Smooth muscle cell (in vitro differentiated cells): ENCODE measurements around the gene UBAC2. TPM values are rescaled to one million over a fixed set of nuclear protein-coding genes. Genes with fewer than 3 reads are reported as not detected.

Experiments used
- DNase-seq: peaks from one replicate; lab custom pipeline; 2025; ENCODE audit not compliant: unreplicated experiment; lab: John Stamatoyannopoulos, UW
- H2AFZ ChIP-seq: fragments of 200-600 bp; sonication (generic); 2 replicates; pipeline ENCODE4 v1.6.0; 2016; ENCODE audit warnings: antibody characterized with exemption, low read depth, mild to moderate bottlenecking
- H3F3A ChIP-seq: fragments of 200-600 bp; sonication (generic); 2 replicates; pipeline ENCODE4 v1.6.0; 2017; ENCODE audit warnings: antibody characterized with exemption, low read depth
- H3K27ac ChIP-seq: fragments of 200-600 bp; sonication (generic); 2 replicates; pipeline ENCODE4 v1.5.1; 2016; ENCODE audit warnings: low read depth, mild to moderate bottlenecking
- H3K27me3 ChIP-seq: fragments of 200-600 bp; sonication (generic); 2 replicates; pipeline ENCODE4 v1.6.1; 2016; ENCODE audit warnings: low read depth, mild to moderate bottlenecking
- H3K36me3 ChIP-seq: fragments of 200-600 bp; sonication (generic); 2 replicates; pipeline ENCODE4 v1.5.1; 2016; ENCODE audit warnings: low read depth
- H3K4me1 ChIP-seq: fragments of 200-600 bp; sonication (generic); 2 replicates; pipeline ENCODE4 v1.5.1; 2016; ENCODE audit warnings: low read depth
- H3K4me2 ChIP-seq: fragments of 200-600 bp; sonication (generic); 2 replicates; pipeline ENCODE4 v1.6.0; 2016; ENCODE audit warnings: mild to moderate bottlenecking
- H3K4me3 ChIP-seq: fragments of 200-600 bp; sonication (generic); 2 replicates; pipeline ENCODE4 v1.5.1; 2016; ENCODE audit warnings: mild to moderate bottlenecking
- H3K79me2 ChIP-seq: fragments of 200-600 bp; sonication (generic); 2 replicates; pipeline ENCODE4 v1.6.0; 2016; ENCODE audit warnings: low read depth, mild to moderate bottlenecking
- H3K9ac ChIP-seq: fragments of 200-600 bp; sonication (generic); 2 replicates; pipeline ENCODE4 v1.6.0; 2016; ENCODE audit warnings: low read depth
- H3K9me3 ChIP-seq: fragments of 200-600 bp; sonication (generic); replicated peaks from 2 replicates; pipeline ENCODE4 v1.5.1; 2016; ENCODE audit warnings: low read depth
- H4K20me1 ChIP-seq: fragments of 200-600 bp; sonication (generic); 2 replicates; pipeline ENCODE4 v1.6.0; 2016; ENCODE audit warnings: low read depth
- WGBS: methylation state at CpG from one replicate; pipeline ENCODE4 v1.1.7; 2016; ENCODE audit warnings: low lambda C conversion rate; 5-methylcytosine and 5-hydroxymethylcytosine counted together
- polyA plus RNA-seq: library from polyadenylated mRNA; unstranded; fragments of >200 nt; fragmentation: Nextera tagmentation; extraction: Ambion mirVana; gene quantifications from 2 replicates; pipeline ENCODE4 v1.2.1, GENCODE V29; 2016
- total RNA-seq: library from RNA; depleted of rRNA; stranded (reverse); fragments of >200 nt; gene quantifications from 2 replicates; pipeline ENCODE4 v1.2.3, GENCODE V29; 2014
- TF ChIP-seq, protein P1 (sequence below): fragments of 200-600 bp; sonication (generic); IDR thresholded peaks from 2 replicates; pipeline ENCODE4 v1.5.1; 2017; ENCODE audit warnings: borderline replicate concordance, mild to moderate bottlenecking, antibody characterized with exemption; ENCODE audit not compliant: insufficient read depth, poor library complexity, severe bottlenecking

Gene UBAC2
- total and polyA plus RNA-seq, 2 experiments from 2014 or later = 58.4 to 74.0 TPM

DNA sequence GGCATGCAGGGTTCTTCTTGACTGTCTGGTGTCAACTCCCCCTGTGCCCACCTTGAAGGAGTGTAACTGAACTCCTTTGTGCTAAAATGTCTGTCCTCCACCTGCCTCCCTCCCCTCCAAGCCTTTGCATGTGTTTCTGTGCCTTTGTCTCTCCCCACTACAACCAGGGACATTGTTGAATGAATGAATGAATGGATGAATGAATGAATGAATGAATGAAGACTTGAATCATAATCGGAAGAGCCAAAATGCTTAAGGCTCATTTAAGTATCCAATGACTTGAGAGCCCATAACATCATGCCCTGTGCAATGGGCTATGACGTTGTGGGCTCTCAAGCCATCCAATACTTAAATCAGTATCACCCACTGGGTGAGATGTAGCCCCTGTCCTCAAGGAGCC lies 115.6 kb downstream of the UBAC2 start:
- 100% methylated on average over 2 of the region's 2 CpGs for whole genome bisulfite sequencing
- H3F3A ChIP-seq = peaks cover 15% of the 10 kb centered on the region
- no peak overlapping the region for H3K27ac ChIP-seq
- H3K36me3 ChIP-seq = no peaks in the 10 kb centered on the region
- no peak for DNase-seq
- H3K4me2 ChIP-seq = no peak overlapping the region
- TF ChIP-seq, protein P1, sequence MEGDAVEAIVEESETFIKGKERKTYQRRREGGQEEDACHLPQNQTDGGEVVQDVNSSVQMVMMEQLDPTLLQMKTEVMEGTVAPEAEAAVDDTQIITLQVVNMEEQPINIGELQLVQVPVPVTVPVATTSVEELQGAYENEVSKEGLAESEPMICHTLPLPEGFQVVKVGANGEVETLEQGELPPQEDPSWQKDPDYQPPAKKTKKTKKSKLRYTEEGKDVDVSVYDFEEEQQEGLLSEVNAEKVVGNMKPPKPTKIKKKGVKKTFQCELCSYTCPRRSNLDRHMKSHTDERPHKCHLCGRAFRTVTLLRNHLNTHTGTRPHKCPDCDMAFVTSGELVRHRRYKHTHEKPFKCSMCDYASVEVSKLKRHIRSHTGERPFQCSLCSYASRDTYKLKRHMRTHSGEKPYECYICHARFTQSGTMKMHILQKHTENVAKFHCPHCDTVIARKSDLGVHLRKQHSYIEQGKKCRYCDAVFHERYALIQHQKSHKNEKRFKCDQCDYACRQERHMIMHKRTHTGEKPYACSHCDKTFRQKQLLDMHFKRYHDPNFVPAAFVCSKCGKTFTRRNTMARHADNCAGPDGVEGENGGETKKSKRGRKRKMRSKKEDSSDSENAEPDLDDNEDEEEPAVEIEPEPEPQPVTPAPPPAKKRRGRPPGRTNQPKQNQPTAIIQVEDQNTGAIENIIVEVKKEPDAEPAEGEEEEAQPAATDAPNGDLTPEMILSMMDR = no peak
- H3K4me1 ChIP-seq = peaks cover 8% of the 10 kb centered on the region
- peaks cover 6% of the 10 kb centered on the region for H3K79me2 ChIP-seq
- H4K20me1 ChIP-seq = no peaks in the 10 kb centered on the region
- H3K4me3 ChIP-seq = no peak overlapping the region
- no peak overlapping the region for H3K9ac ChIP-seq
- no peak overlapping the region for H2AFZ ChIP-seq
- no peaks in the 10 kb centered on the region for H3K9me3 ChIP-seq
- H3K27me3 ChIP-seq = no peaks in the 10 kb centered on the region

DNA sequence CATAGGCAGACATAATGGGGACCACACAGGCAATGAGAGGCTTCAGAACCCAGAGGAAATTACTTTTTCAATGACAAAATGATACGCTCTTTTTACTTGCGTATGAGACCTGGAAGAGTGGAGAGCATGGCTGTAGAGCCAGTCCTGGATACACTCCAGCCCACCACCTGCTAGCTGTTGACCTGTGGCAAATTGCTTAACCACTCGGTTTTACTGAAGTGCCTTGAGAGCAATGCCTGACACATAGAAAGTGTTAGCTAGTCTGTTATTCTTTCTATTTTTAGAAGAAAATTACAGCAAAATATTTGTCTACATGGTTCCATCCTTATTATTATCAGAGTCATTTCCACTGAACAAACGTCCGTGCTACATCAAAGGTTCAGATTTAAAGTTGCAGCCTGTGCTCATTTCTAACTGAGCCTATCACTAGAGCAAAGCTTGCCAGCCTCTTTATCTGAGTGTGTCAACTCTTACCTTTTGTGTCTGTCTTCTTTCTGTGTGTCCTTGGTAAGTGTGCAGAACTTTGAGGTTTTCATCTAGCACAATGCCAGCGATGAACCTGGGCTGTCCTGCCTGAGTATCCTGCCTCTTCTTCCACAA lies 116.1 kb downstream of the UBAC2 start:
- Histone ChIP-seq H3K27me3 (no peaks in the 10 kb centered on the region), H2AFZ (no peak overlapping the region), H4K20me1 (no peaks in the 10 kb centered on the region), H3K9me3 (no peaks in the 10 kb centered on the region), H3K9ac (no peak overlapping the region), H3K27ac (no peak overlapping the region), H3K79me2 (peaks cover 6% of the 10 kb centered on the region), H3F3A (peaks cover 20% of the 10 kb centered on the region), H3K4me2 (no peak overlapping the region), H3K4me3 (no peak overlapping the region), H3K4me1 (peaks cover 5% of the 10 kb centered on the region), H3K36me3 (no peaks in the 10 kb centered on the region)
- TF ChIP-seq, protein P1 = no peak
- DNase-seq = no peak
- 91% methylated on average over 6 of the region's 6 CpGs for WGBS

DNA sequence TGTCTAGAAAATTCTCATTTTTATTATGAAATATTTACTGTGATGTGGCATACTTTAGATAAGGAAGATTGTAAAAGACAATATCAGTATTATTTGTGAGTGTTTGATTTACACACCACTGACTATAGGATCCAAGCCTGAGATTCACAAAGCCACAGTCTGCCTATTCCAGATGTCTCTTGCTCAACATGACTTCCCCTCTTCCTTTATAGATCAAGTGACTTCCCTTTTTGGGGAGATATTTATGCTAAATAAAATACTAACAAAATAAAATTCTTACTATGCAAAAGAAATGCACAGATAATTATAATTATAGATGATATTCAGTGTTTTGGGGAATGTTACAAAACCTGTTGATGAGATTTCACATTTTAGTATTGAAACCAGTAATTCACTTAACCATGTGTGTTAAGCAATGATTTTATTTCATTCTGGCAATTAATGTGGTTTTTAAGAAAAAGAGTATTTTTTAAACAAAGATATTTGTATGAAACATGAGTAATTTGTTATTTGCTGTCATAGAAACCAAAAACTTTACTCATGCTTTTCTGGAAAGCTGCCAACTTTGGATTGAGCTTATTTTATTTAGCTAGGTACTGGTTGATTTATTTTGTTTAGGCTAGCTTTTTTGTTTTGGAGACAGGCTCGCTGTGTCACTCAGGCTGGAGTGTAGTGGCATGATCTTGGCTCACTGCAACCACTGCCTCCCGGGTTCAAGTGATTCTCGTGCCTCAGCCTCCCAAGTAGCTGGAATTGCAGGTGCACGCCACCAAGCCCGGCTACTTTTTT lies 120.2 kb downstream of the UBAC2 start:
- Histone ChIP-seq H3K27me3 (no peaks in the 10 kb centered on the region), H3K9ac (peak overlapping the region; percentile 69), H3K9me3 (no peaks in the 10 kb centered on the region), H3K36me3 (no peaks in the 10 kb centered on the region), H2AFZ (no peak overlapping the region), H3K4me1 (peaks cover 7% of the 10 kb centered on the region), H4K20me1 (no peaks in the 10 kb centered on the region), H3K79me2 (no peaks in the 10 kb centered on the region), H3K4me3 (no peak overlapping the region), H3K27ac (peak overlapping the region; percentile 93), H3F3A (peaks cover 45% of the 10 kb centered on the region), H3K4me2 (peak overlapping the region; percentile 73)
- no peak for DNase-seq
- WGBS = 90% methylated on average over 5 of the region's 5 CpGs
- TF ChIP-seq, protein P1 = no peak

DNA sequence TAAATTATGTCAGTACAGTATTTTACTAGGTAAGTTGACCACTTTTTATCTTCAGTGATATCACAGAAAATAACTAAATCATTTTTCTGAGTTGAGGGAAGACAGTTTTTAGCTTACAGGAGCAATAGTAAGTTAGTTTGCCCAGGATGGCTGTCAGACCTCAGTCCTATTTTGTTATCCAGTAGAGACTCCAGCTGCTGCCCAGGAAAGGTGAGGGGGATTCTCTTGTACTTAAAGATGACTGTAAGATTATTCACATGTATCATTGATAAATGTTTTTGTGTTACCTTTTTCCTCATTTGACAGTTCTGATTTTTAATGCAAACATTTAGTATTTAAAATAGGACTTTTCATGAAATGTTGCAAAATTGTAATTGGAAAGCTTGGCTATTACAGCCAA lies 121.1 kb downstream of the UBAC2 start:
- peak overlapping the region; percentile 69 for H3K9ac ChIP-seq
- TF ChIP-seq, protein P1 = no peak
- H4K20me1 ChIP-seq = no peaks in the 10 kb centered on the region
- no peaks in the 10 kb centered on the region for H3K36me3 ChIP-seq
- H3K27me3 ChIP-seq = no peaks in the 10 kb centered on the region
- no peak for DNase-seq
- H3K27ac ChIP-seq = peak overlapping the region; percentile 93
- H3K9me3 ChIP-seq = no peaks in the 10 kb centered on the region
- peaks cover 7% of the 10 kb centered on the region for H3K4me1 ChIP-seq
- H2AFZ ChIP-seq = no peak overlapping the region
- H3F3A ChIP-seq = peaks cover 45% of the 10 kb centered on the region
- H3K4me2 ChIP-seq = peak overlapping the region; percentile 73
- H3K79me2 ChIP-seq = no peaks in the 10 kb centered on the region
- H3K4me3 ChIP-seq = no peak overlapping the region
